WTC11 (cell line): Measurements from ENCODE around the gene GNB5. TPM values are rescaled to one million over a fixed set of nuclear protein-coding genes. Genes with fewer than 3 reads are reported as not detected.

Experiments used
- ATAC-seq: fragments of 200-7000 bp; cut with Tn5 transposase; 2 replicates; pipeline ENCODE4 v1.10.0; 2021; ENCODE audit warnings: mild to moderate bottlenecking, moderate library complexity
- CTCF ChIA-PET: fragments of 300-600 bp; sonication (Branson Sonifier 250); formaldehyde crosslinking; loops from one replicate; lab custom pipeline; 2021; ENCODE audit warnings: antibody characterized with exemption; lab: Charles Lee
- POLR2A ChIA-PET: fragments of 350-600 bp; sonication (Branson Sonifier 250); formaldehyde crosslinking; loops from one replicate; lab custom pipeline; 2021; ENCODE audit warnings: antibody characterized with exemption; lab: Charles Lee
- DNase-seq: peaks from one replicate; pipeline ENCODE4 v3.0.0; 2021; ENCODE audit warnings: low spot score
- H3K27ac Mint-ChIP-seq: 2 replicates; pipeline ENCODE4 v1.8.0; 2021; ENCODE audit warnings: mixed read lengths
- H3K27me3 Mint-ChIP-seq: 2 replicates; pipeline ENCODE4 v1.8.0; 2021; ENCODE audit warnings: low read depth, mild to moderate bottlenecking, moderate library complexity, mixed read lengths
- H3K36me3 Mint-ChIP-seq: 2 replicates; pipeline ENCODE4 v1.8.0; 2021; ENCODE audit warnings: mixed read lengths
- H3K4me1 Mint-ChIP-seq: 2 replicates; pipeline ENCODE4 v1.8.0; 2022; ENCODE audit warnings: mixed read lengths
- H3K4me3 Mint-ChIP-seq: 2 replicates; pipeline ENCODE4 v1.8.0; 2021; ENCODE audit warnings: mild to moderate bottlenecking, moderate library complexity, mixed read lengths
- H3K9me3 Mint-ChIP-seq: 2 replicates; pipeline ENCODE4 v1.8.0; 2021; ENCODE audit warnings: mixed read lengths
- ATF3 ChIP-seq: sonication (generic); formaldehyde crosslinking; conservative IDR thresholded peaks from 2 replicates; pipeline ENCODE4 v1.8.1; 2022; ENCODE audit warnings: mild to moderate bottlenecking, missing genetic modification reagents
- ATF6 ChIP-seq: sonication (generic); formaldehyde crosslinking; IDR thresholded peaks from 2 replicates; pipeline ENCODE4 v1.8.1; 2023; ENCODE audit warnings: mild to moderate bottlenecking, missing genetic modification reagents
- E2F1 ChIP-seq: sonication (generic); formaldehyde crosslinking; IDR thresholded peaks from 2 replicates; pipeline ENCODE4 v1.8.0; 2022; ENCODE audit warnings: mild to moderate bottlenecking, missing genetic modification reagents
- GTF2I ChIP-seq: fragments of 250-450 bp; sonication (Bioruptor Pico); conservative IDR thresholded peaks from 2 replicates; pipeline ENCODE4 v1.4.0; 2021; ENCODE audit warnings: mild to moderate bottlenecking
- NFATC4 ChIP-seq: fragments of 250-450 bp; sonication (Bioruptor Pico); IDR thresholded peaks from 2 replicates; pipeline ENCODE4 v1.9.0; 2021; ENCODE audit warnings: mild to moderate bottlenecking
- NFYB ChIP-seq: sonication (generic); formaldehyde crosslinking; conservative IDR thresholded peaks from 2 replicates; pipeline ENCODE4 v1.8.0; 2022; ENCODE audit warnings: low read depth, missing genetic modification reagents
- PRRX2 ChIP-seq: fragments of 250-450 bp; sonication (Bioruptor Pico); IDR thresholded peaks from 2 replicates; pipeline ENCODE4 v1.8.0; 2021; ENCODE audit warnings: mild to moderate bottlenecking
- RELA ChIP-seq: sonication (generic); formaldehyde crosslinking; IDR thresholded peaks from 2 replicates; pipeline ENCODE4 v1.8.1; 2022; ENCODE audit warnings: missing genetic modification reagents, mild to moderate bottlenecking, borderline replicate concordance
- TCF7 ChIP-seq: sonication (generic); formaldehyde crosslinking; IDR thresholded peaks from 2 replicates; pipeline ENCODE4 v1.8.0; 2022; ENCODE audit warnings: mild to moderate bottlenecking, low read depth, missing genetic modification reagents, moderate library complexity
- ZBTB43 ChIP-seq: sonication (generic); formaldehyde crosslinking; IDR thresholded peaks from 2 replicates; pipeline ENCODE4 v1.8.1; 2023; ENCODE audit warnings: mild to moderate bottlenecking, missing genetic modification reagents
- ZNF281 ChIP-seq: sonication (generic); formaldehyde crosslinking; IDR thresholded peaks from 2 replicates; pipeline ENCODE4 v1.8.0; 2023; ENCODE audit warnings: mild to moderate bottlenecking, missing genetic modification reagents
- ZNF671 ChIP-seq: fragments of 250-450 bp; sonication (Bioruptor Pico); IDR thresholded peaks from 2 replicates; pipeline ENCODE4 v1.8.0; 2021; ENCODE audit warnings: mild to moderate bottlenecking
- total RNA-seq: library from RNA; stranded (reverse); gene quantifications from 3 replicates; pipeline ENCODE4 v1.2.3, GENCODE V29; 2021
- TF ChIP-seq, protein P1 (sequence below): sonication (generic); formaldehyde crosslinking; IDR thresholded peaks from 2 replicates; pipeline ENCODE4 v1.8.1; 2023; ENCODE audit warnings: mild to moderate bottlenecking, missing genetic modification reagents, borderline replicate concordance
- TF ChIP-seq, protein P2 (sequence below): sonication (generic); formaldehyde crosslinking; IDR thresholded peaks from 2 replicates; pipeline ENCODE4 v1.8.1; 2022; ENCODE audit warnings: mild to moderate bottlenecking, moderate library complexity, missing genetic modification reagents
- TF ChIP-seq, protein P3 (sequence below): sonication (generic); formaldehyde crosslinking; IDR thresholded peaks from 2 replicates; pipeline ENCODE4 v1.8.1; 2022; ENCODE audit warnings: low read depth, missing genetic modification reagents, borderline replicate concordance
- TF ChIP-seq, protein P4 (sequence below): fragments of 250-450 bp; sonication (Bioruptor Pico); IDR thresholded peaks from 2 replicates; pipeline ENCODE4 v1.9.0; 2021; ENCODE audit warnings: mild to moderate bottlenecking
- TF ChIP-seq, protein P5 (sequence below): fragments of 250-450 bp; sonication (Bioruptor Pico); IDR thresholded peaks from 2 replicates; pipeline ENCODE4 v2.1.2; 2022; ENCODE audit warnings: mild to moderate bottlenecking, moderate library complexity
- TF ChIP-seq, protein P6 (sequence below): sonication (generic); formaldehyde crosslinking; IDR thresholded peaks from 2 replicates; pipeline ENCODE4 v1.8.1; 2022; ENCODE audit warnings: missing genetic modification reagents, borderline replicate concordance

Gene GNB5
- total RNA-seq, 1 experiment from 2014 or later: 37.0 TPM

DNA sequence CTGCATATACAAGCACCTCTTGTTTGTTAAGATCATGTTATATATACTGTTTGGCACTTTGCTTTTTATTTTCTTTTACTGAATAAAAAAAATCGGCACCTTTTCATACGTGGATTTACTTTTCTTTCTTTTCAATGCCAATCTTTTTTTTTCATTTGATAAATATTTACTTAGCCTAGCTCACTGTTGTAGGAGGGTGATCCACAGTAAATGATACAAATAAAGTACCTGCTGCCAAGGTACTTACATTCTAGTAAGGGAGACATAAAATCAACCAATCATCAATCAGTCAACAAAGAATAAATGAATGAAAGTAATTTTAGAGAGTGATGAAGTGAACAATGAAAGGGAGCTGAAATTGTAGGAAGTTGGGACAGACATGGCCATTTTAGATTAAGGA, 18.3 kb downstream of the GNB5 start (continued):
- TF ChIP-seq GTF2I (CRISPR knock-in tag): no peak
- TF ChIP-seq PRRX2: no peak
- no peak for TF ChIP-seq ATF3

DNA sequence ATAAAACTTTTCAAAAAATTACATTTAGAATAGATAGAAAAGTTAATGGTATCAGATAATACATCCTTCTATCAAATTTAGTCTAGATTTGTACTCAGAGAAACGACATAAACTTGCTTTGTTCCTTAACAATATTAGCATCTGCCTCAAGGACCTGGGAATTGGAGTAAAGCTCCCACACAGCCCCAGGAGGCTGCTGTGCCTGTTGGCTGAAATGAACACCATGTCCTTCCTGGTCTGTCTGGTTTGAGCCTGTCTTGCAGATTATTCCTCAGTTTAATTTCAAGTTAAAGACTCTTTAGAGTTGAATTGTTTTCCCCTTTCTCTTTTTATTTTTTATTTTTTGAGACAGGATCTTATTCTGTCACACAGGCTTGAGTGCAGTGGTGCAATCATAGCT, 19.4 kb downstream of the GNB5 start:
- no peak for DNase-seq
- no peaks in the 10 kb centered on the region for H3K9me3 Mint-ChIP-seq
- ChIA-PET POLR2A (no interaction called here), CTCF (interaction anchor here (1.0 to 2.5 kb wide), 7 partner anchors 8 to 93 kb away, joined by 3 to 19 read pairs (median 6); no protein-coding TSS in a partner anchor)
- no peak overlapping the region for H3K4me3 Mint-ChIP-seq
- no peak overlapping the region for H3K27ac Mint-ChIP-seq
- ATAC-seq: no peak
- no peaks in the 10 kb centered on the region for H3K36me3 Mint-ChIP-seq
- H3K4me1 Mint-ChIP-seq: peaks cover 13% of the 10 kb centered on the region
- no peaks in the 10 kb centered on the region for H3K27me3 Mint-ChIP-seq
- no peak for TF ChIP-seq ZNF671 (CRISPR knock-in tag)
- TF ChIP-seq TCF7 (CRISPR knock-in tag): no peak
- TF ChIP-seq, protein P1, sequence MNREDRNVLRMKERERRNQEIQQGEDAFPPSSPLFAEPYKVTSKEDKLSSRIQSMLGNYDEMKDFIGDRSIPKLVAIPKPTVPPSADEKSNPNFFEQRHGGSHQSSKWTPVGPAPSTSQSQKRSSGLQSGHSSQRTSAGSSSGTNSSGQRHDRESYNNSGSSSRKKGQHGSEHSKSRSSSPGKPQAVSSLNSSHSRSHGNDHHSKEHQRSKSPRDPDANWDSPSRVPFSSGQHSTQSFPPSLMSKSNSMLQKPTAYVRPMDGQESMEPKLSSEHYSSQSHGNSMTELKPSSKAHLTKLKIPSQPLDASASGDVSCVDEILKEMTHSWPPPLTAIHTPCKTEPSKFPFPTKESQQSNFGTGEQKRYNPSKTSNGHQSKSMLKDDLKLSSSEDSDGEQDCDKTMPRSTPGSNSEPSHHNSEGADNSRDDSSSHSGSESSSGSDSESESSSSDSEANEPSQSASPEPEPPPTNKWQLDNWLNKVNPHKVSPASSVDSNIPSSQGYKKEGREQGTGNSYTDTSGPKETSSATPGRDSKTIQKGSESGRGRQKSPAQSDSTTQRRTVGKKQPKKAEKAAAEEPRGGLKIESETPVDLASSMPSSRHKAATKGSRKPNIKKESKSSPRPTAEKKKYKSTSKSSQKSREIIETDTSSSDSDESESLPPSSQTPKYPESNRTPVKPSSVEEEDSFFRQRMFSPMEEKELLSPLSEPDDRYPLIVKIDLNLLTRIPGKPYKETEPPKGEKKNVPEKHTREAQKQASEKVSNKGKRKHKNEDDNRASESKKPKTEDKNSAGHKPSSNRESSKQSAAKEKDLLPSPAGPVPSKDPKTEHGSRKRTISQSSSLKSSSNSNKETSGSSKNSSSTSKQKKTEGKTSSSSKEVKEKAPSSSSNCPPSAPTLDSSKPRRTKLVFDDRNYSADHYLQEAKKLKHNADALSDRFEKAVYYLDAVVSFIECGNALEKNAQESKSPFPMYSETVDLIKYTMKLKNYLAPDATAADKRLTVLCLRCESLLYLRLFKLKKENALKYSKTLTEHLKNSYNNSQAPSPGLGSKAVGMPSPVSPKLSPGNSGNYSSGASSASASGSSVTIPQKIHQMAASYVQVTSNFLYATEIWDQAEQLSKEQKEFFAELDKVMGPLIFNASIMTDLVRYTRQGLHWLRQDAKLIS (CRISPR knock-in tag): no peak
- TF ChIP-seq, protein P2, sequence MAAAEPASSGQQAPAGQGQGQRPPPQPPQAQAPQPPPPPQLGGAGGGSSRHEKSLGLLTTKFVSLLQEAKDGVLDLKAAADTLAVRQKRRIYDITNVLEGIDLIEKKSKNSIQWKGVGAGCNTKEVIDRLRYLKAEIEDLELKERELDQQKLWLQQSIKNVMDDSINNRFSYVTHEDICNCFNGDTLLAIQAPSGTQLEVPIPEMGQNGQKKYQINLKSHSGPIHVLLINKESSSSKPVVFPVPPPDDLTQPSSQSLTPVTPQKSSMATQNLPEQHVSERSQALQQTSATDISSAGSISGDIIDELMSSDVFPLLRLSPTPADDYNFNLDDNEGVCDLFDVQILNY (CRISPR knock-in tag): no peak
- TF ChIP-seq RELA: no peak
- TF ChIP-seq NFYB (CRISPR knock-in tag): no peak
- TF ChIP-seq ZBTB43 (CRISPR knock-in tag): no peak
- TF ChIP-seq NFATC4 (CRISPR knock-in tag): no peak
- TF ChIP-seq ATF6: no peak
- TF ChIP-seq E2F1 (CRISPR knock-in tag): no peak
- TF ChIP-seq, protein P3, sequence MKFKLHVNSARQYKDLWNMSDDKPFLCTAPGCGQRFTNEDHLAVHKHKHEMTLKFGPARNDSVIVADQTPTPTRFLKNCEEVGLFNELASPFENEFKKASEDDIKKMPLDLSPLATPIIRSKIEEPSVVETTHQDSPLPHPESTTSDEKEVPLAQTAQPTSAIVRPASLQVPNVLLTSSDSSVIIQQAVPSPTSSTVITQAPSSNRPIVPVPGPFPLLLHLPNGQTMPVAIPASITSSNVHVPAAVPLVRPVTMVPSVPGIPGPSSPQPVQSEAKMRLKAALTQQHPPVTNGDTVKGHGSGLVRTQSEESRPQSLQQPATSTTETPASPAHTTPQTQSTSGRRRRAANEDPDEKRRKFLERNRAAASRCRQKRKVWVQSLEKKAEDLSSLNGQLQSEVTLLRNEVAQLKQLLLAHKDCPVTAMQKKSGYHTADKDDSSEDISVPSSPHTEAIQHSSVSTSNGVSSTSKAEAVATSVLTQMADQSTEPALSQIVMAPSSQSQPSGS (CRISPR knock-in tag): no peak
- TF ChIP-seq, protein P4, sequence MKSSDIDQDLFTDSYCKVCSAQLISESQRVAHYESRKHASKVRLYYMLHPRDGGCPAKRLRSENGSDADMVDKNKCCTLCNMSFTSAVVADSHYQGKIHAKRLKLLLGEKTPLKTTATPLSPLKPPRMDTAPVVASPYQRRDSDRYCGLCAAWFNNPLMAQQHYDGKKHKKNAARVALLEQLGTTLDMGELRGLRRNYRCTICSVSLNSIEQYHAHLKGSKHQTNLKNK: no peak
- TF ChIP-seq, protein P5, sequence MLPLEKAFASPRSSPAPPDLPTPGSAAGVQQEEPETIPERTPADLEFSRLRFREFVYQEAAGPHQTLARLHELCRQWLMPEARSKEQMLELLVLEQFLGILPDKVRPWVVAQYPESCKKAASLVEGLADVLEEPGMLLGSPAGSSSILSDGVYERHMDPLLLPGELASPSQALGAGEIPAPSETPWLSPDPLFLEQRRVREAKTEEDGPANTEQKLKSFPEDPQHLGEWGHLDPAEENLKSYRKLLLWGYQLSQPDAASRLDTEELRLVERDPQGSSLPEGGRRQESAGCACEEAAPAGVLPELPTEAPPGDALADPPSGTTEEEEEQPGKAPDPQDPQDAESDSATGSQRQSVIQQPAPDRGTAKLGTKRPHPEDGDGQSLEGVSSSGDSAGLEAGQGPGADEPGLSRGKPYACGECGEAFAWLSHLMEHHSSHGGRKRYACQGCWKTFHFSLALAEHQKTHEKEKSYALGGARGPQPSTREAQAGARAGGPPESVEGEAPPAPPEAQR (CRISPR knock-in tag): no peak
- TF ChIP-seq ZNF281: no peak
- TF ChIP-seq, protein P6, sequence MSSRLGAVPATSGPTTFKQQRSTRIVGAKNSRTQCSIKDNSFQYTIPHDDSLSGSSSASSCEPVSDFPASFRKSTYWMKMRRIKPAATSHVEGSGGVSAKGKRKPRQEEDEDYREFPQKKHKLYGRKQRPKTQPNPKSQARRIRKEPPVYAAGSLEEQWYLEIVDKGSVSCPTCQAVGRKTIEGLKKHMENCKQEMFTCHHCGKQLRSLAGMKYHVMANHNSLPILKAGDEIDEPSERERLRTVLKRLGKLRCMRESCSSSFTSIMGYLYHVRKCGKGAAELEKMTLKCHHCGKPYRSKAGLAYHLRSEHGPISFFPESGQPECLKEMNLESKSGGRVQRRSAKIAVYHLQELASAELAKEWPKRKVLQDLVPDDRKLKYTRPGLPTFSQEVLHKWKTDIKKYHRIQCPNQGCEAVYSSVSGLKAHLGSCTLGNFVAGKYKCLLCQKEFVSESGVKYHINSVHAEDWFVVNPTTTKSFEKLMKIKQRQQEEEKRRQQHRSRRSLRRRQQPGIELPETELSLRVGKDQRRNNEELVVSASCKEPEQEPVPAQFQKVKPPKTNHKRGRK (CRISPR knock-in tag): no peak
